ENCODE data around the gene C1orf159.

Gene C1orf159

DNA sequence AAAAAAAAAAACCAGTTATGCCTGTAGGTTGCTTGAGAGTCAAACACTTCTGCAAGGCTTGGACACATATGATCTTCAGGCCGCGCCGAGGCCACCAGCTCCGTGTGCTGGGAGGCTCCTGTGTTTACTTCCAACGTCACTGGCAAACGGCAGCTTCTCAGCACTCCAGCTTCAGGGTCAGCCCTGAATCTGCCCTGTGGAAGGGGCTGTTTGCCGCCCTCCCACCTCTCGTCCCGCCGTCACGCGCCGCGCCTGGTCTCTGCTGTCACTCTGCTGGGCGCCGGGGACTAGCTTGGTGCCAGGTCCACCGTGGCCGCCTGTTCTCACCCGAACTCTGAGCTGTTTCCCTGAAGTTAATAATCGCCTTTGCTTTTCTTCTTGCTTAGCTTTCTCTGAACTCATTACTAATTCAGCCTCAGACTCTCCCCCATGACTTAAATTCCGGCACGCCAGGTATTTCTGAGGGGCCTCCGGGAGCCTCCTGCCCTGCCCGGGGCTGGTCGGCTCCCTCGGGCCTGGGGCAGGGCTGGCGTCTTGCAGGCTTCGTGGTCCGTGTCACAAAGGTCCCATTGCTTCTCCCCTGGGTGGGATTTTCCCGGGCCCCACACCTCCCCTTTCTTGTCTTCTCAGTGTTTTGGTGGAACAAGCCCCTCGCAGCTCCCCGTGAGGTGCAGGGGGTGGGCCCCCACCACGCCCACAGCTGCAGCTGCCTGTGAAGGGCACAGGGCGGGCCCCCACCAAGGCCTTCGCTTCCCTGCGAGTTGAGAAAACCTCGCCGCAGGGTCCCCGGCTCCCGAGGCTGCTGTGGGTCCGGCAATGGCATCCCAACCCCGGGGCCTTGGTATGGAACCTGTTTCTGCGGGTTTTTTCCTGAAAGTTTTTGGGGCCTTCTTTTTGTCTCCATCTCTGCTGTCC, 14.6 kb upstream of the C1orf159 start:
- Mint-ChIP-seq H3K4me3 (no peak overlapping the region), H3K9me3 (peaks cover 7% of the 10 kb centered on the region), H3K27ac (no peak overlapping the region), H3K27me3 (ENCODE audit: low read depth, poor library complexity) (peaks cover 29% of the 10 kb centered on the region), H3K4me1 (peaks cover 41% of the 10 kb centered on the region), H3K36me3 (ENCODE audit: low read depth) (no peaks in the 10 kb centered on the region)
- DNase-seq, result no peak
- TF ChIP-seq, protein P1, sequence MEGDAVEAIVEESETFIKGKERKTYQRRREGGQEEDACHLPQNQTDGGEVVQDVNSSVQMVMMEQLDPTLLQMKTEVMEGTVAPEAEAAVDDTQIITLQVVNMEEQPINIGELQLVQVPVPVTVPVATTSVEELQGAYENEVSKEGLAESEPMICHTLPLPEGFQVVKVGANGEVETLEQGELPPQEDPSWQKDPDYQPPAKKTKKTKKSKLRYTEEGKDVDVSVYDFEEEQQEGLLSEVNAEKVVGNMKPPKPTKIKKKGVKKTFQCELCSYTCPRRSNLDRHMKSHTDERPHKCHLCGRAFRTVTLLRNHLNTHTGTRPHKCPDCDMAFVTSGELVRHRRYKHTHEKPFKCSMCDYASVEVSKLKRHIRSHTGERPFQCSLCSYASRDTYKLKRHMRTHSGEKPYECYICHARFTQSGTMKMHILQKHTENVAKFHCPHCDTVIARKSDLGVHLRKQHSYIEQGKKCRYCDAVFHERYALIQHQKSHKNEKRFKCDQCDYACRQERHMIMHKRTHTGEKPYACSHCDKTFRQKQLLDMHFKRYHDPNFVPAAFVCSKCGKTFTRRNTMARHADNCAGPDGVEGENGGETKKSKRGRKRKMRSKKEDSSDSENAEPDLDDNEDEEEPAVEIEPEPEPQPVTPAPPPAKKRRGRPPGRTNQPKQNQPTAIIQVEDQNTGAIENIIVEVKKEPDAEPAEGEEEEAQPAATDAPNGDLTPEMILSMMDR (IDR thresholded peaks at IDR 0.05), result no peak

DNA sequence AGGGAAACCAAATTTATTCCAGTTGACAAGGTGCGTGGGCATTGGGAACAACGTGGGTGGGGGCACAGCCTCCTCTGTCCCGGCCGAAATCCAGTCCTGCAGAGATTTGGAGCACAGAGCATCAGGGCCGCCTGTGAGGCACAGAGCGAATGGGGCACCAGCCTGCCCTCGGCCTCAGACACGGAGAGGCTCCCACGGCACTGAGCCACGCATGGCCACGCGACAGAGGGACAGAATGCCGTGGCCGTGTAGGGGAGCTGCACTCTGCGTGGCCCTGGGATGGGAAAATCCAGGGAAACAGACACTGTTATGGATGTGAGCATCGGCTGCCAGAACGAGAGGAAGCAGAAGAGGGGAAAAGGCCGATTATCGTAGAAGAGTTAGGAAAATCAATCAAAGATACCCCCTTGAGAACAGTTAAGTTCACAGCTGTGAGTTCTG, 13.5 kb upstream of the C1orf159 start:
- no peak for DNase-seq
- Mint-ChIP-seq H3K36me3 (ENCODE audit: low read depth) (no peaks in the 10 kb centered on the region), H3K27me3 (ENCODE audit: low read depth, poor library complexity) (peaks cover 24% of the 10 kb centered on the region), H3K27ac (no peak overlapping the region), H3K4me1 (peaks cover 46% of the 10 kb centered on the region), H3K9me3 (peaks cover 3% of the 10 kb centered on the region), H3K4me3 (no peak overlapping the region)
- TF ChIP-seq, protein P1 (IDR thresholded peaks at IDR 0.05), result no peak

DNA sequence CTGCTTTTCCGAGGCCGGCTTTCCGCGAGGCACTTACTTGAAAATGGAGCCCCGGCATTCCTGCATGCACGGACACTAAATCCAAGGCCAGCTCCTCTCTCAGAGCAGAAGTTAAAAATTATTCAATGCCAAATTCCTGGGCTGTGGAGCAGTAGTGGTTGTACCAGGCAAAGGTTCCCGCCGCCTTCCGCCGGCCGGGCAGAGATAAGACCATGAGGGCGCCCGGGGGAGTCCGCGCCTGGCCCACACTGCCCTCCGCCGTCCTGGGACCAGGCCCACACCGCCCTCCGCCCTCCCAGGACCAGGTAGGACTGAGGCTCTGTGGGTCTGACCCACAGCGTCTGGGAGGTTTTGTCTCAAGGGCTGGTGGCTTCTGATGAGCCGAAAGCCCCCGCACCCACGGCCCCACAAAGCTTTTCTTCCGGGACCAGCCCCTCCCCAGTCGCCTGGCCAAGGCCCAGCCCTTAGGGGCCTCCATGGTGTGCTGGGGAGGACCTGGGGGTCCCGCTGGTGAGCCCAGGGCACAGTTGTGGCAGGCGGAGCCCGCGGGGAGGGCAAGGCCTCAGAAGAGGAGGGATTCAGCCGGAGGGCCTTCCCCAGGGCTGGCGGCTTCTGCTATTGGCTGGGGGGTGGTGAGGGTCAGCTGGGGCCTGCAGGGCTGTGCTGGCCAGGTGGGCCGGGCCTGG, 12.7 kb upstream of the C1orf159 start:
- H3K4me1 Mint-ChIP-seq, result peaks cover 52% of the 10 kb centered on the region
- TF ChIP-seq, protein P1 (IDR thresholded peaks at IDR 0.05), result no peak
- H3K36me3 Mint-ChIP-seq (ENCODE audit: low read depth), result no peaks in the 10 kb centered on the region
- H3K9me3 Mint-ChIP-seq, result peaks cover 7% of the 10 kb centered on the region
- no peak overlapping the region for H3K4me3 Mint-ChIP-seq
- H3K27ac Mint-ChIP-seq, result no peak overlapping the region
- H3K27me3 Mint-ChIP-seq (ENCODE audit: low read depth, poor library complexity), result peaks cover 17% of the 10 kb centered on the region
- DNase-seq, result no peak

GRCh38 chr1:1127551-1128451, 11.9 kb upstream of the C1orf159 start:
- peaks cover 17% of the 10 kb centered on the region for H3K27me3 Mint-ChIP-seq (ENCODE audit: low read depth, poor library complexity)
- peaks cover 58% of the 10 kb centered on the region for H3K4me1 Mint-ChIP-seq
- no peak overlapping the region for H3K27ac Mint-ChIP-seq
- no peak for DNase-seq
- peaks cover 7% of the 10 kb centered on the region for H3K9me3 Mint-ChIP-seq
- H3K36me3 Mint-ChIP-seq (ENCODE audit: low read depth), result no peaks in the 10 kb centered on the region
- H3K4me3 Mint-ChIP-seq, result no peak overlapping the region
- TF ChIP-seq, protein P1 (IDR thresholded peaks at IDR 0.05), result no peak

DNA sequence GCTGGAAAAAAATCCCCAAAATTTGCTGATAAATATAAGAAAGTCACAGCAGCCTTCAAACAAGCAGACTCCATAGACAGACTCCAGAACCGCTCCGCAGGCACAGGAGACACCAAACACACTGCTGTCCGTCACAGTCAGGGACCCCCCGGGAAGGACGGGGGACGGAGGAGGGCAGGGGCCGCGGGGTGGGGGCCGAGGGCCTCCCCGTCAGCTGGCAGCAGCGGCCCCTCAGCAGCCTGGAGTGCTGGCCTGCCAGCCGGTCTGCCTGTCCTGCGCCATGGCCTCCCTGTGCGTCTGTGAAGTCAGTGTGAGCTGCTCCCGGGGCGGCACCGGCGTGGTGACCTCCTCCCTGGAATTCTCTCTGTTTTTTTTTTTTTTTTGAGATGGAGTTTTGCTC, 10.1 kb upstream of the C1orf159 start:
- H3K9me3 Mint-ChIP-seq, result peaks cover 4% of the 10 kb centered on the region
- no peak overlapping the region for H3K4me3 Mint-ChIP-seq
- H3K4me1 Mint-ChIP-seq, result peaks cover 46% of the 10 kb centered on the region
- TF ChIP-seq, protein P1 (IDR thresholded peaks at IDR 0.05), result no peak
- peaks cover 10% of the 10 kb centered on the region for H3K27me3 Mint-ChIP-seq (ENCODE audit: low read depth, poor library complexity)
- no peak overlapping the region for H3K27ac Mint-ChIP-seq
- DNase-seq, result no peak
- H3K36me3 Mint-ChIP-seq (ENCODE audit: low read depth), result no peaks in the 10 kb centered on the region

Measured in nephron progenitor cell (in vitro differentiated cells).